Neuron (in vitro differentiated cells): ENCODE data around the gene PCNT.

Experiments
- H2AFZ ChIP-seq: one replicate; pipeline ENCODE4 v1.6.1; 2013; ENCODE audit warnings: low read depth, mild to moderate bottlenecking, inconsistent platforms, low read length, moderate library complexity
- H3K27me3 ChIP-seq: one replicate; pipeline ENCODE4 v1.6.1; 2013; ENCODE audit warnings: low read length; ENCODE audit not compliant: insufficient read depth
- H3K36me3 ChIP-seq: one replicate; pipeline ENCODE4 v1.6.1; 2013; ENCODE audit warnings: low read length; ENCODE audit not compliant: insufficient read depth
- H3K4me1 ChIP-seq: one replicate; pipeline ENCODE4 v1.6.1; 2013; ENCODE audit warnings: low read length; ENCODE audit not compliant: insufficient read depth
- H3K4me3 ChIP-seq: 2 replicates; pipeline ENCODE4 v1.5.1; 2013; ENCODE audit warnings: mild to moderate bottlenecking, low read length, moderate library complexity
- H3K9me3 ChIP-seq: one replicate; pipeline ENCODE4 v1.6.1; 2013; ENCODE audit warnings: low read length

The PCNT gene, protein sequence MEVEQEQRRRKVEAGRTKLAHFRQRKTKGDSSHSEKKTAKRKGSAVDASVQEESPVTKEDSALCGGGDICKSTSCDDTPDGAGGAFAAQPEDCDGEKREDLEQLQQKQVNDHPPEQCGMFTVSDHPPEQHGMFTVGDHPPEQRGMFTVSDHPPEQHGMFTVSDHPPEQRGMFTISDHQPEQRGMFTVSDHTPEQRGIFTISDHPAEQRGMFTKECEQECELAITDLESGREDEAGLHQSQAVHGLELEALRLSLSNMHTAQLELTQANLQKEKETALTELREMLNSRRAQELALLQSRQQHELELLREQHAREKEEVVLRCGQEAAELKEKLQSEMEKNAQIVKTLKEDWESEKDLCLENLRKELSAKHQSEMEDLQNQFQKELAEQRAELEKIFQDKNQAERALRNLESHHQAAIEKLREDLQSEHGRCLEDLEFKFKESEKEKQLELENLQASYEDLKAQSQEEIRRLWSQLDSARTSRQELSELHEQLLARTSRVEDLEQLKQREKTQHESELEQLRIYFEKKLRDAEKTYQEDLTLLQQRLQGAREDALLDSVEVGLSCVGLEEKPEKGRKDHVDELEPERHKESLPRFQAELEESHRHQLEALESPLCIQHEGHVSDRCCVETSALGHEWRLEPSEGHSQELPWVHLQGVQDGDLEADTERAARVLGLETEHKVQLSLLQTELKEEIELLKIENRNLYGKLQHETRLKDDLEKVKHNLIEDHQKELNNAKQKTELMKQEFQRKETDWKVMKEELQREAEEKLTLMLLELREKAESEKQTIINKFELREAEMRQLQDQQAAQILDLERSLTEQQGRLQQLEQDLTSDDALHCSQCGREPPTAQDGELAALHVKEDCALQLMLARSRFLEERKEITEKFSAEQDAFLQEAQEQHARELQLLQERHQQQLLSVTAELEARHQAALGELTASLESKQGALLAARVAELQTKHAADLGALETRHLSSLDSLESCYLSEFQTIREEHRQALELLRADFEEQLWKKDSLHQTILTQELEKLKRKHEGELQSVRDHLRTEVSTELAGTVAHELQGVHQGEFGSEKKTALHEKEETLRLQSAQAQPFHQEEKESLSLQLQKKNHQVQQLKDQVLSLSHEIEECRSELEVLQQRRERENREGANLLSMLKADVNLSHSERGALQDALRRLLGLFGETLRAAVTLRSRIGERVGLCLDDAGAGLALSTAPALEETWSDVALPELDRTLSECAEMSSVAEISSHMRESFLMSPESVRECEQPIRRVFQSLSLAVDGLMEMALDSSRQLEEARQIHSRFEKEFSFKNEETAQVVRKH (N-terminal part only)

DNA sequence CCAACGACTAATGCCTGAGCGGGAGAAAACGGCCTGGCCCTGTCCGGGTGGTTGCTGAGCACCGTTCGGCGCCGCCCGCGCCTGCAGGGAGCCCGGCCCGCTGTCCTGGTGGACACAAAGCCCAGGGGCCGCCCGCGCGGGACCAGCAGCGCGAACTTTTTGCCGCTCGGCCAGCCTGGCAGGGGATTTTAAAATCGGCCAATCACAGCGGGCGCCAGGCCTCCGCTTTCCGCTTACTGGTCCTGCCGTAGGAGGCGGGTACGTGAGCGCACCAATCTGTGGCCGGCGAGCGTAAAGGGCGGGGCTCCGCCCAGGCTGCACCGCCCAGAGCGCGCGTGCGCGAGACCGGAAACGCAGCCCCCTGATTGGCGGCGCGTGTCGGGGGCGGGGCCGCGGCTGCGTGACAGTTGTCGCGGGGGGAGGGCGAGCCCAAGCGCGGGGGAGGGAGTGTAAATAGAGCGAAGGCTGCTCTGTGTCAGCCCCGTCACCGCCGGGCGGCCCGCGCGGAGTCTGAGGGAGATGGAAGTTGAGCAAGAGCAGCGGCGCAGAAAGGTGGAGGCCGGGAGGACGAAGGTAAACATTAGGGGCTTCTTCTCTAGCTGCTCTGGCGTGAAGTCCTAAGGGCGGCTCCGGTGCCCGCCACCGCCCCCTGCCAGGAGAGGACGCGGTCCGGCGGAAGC, at the start of gene PCNT, which contains the start of gene C21orf58:
PCNT (plus strand) TSS at position 447 of the 680 bp plus-strand sequence; CDS start at position 520, 73 bp downstream.
C21orf58 (minus strand) TSS at position 161 of the 680 bp plus-strand sequence. CDS start 1,132 bp downstream, outside the sequence.
- Histone ChIP-seq H3K4me1 (peaks cover 29% of the 10 kb centered on the region), H3K27me3 (no peaks in the 10 kb centered on the region), H2AFZ (peak within 1 kb of the TSS; percentile 93), H3K36me3 (peaks cover 28% of the 10 kb centered on the region), H3K9me3 (no peaks in the 10 kb centered on the region), H3K4me3 (peak within 1 kb of the TSS; percentile 99)

DNA sequence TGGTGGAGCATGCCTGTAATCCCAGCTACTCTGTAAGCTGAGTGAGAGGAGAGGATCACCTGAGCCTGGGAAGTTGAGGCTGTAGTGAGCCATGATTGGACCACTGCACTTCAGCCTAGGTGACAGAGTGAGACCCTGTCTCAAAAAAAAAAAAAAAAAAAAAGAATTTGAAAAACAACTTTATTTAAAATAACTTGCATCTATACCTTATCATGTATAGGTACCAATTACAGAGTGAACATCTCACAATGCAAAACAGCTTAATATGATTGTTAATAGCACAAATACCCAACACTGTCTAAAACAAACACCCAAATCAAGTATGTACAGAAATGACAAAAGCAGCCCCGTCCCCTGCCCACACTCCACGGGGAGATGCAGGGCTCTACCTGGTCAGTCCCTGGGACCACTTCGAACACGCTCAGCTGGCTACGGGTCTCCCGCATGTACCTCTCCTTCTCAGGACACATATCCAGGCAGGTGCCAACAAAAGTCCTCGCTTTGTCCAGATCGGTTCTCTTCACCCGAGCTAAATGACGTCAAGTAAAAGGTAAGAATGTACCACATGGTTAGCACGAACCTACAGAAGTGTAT, 49.1 kb upstream of the PCNT start:
- Histone ChIP-seq H3K4me1 (no peaks in the 10 kb centered on the region), H3K36me3 (peaks cover 77% of the 10 kb centered on the region), H3K27me3 (no peaks in the 10 kb centered on the region), H2AFZ (no peak overlapping the region), H3K4me3 (no peak overlapping the region), H3K9me3 (no peaks in the 10 kb centered on the region)

DNA sequence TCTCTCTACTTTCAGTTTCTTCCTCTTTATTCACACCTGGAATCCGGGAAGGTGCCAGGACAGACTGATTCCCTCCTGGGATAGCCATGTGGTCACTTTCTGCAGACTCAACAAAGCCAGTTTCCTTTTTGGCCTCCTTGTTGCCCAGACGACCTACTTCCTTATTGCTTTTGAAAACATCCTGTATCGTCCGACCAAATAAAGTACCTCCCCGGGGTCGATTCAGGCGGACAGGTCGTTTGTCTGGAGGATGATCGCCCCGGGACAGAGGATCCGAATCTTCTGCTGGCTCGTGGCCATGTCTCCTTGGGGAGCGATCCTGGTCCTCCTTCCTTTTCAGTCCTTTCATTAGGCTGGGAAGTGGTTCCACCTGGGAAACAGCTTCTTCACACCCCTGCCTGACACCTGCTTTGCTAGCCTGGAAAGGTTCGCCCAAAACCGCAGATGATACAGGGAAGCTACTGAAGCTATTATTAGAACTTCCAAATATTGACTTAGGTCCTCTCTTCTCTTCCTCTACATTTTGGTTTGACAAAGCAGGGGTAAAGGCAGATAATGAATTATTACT, 39.8 kb upstream of the PCNT start:
- no peak overlapping the region for H3K4me3 ChIP-seq
- peaks cover 35% of the 10 kb centered on the region for H3K4me1 ChIP-seq
- peaks cover 8% of the 10 kb centered on the region for H3K9me3 ChIP-seq
- no peak overlapping the region for H2AFZ ChIP-seq
- H3K27me3 ChIP-seq = no peaks in the 10 kb centered on the region
- peaks cover 61% of the 10 kb centered on the region for H3K36me3 ChIP-seq

DNA sequence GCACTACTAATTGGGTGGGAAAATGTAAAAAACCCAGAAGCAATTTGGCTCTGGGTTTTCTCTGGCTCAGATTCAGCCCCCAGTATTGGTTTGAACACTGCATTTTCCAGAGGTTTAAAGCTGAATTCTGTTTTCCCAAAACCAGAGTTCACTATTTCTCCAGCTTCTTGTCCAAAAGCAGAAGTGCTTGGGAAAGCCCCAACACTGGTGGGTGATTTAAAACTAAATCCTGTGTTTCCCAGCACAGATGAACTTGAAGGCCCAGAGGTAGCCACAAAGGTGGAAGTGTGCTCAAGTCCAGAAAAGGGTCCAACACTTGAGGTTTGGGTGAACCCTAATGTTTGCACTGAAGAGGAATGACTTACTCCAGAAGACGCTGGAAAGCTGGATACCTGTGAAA, 39.2 kb upstream of the PCNT start:
- H2AFZ ChIP-seq = no peak overlapping the region
- H3K36me3 ChIP-seq = peaks cover 57% of the 10 kb centered on the region
- H3K4me1 ChIP-seq = peaks cover 35% of the 10 kb centered on the region
- peak overlapping the region; percentile 86 for H3K4me3 ChIP-seq
- H3K27me3 ChIP-seq = no peaks in the 10 kb centered on the region
- peaks cover 8% of the 10 kb centered on the region for H3K9me3 ChIP-seq

DNA sequence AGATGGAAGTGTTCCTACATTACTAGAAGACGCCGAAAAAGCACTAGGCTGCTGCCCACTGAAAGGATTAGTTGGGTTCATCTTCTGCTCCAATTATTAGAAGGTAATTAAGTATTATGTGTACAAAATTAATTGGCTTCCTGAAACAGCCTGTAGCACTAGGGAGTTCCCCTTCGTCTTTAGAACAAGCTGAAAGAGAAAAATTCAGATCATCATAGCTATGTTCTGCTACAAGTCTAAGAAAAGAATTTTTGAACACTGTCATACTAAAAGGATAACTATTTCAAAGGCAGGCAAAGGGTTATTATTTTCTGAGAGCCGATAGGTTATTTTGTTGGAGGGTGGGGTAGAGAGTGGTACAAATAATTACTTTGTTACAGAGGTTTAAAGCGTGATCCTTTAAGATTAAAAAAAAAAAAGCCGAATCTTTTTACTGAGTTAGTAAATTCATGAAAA, 38.7 kb upstream of the PCNT start, which contains the start of gene MCM3AP:
MCM3AP (minus strand) TSS at position 406 of the 456 bp plus-strand sequence; CDS start at position 81, 325 bp downstream.
- Histone ChIP-seq H3K4me1 (peaks cover 35% of the 10 kb centered on the region), H2AFZ (peak within 1 kb of the TSS; percentile 83), H3K4me3 (peak within 1 kb of the TSS; percentile 86), H3K9me3 (peaks cover 8% of the 10 kb centered on the region), H3K27me3 (no peaks in the 10 kb centered on the region), H3K36me3 (peaks cover 52% of the 10 kb centered on the region)

DNA sequence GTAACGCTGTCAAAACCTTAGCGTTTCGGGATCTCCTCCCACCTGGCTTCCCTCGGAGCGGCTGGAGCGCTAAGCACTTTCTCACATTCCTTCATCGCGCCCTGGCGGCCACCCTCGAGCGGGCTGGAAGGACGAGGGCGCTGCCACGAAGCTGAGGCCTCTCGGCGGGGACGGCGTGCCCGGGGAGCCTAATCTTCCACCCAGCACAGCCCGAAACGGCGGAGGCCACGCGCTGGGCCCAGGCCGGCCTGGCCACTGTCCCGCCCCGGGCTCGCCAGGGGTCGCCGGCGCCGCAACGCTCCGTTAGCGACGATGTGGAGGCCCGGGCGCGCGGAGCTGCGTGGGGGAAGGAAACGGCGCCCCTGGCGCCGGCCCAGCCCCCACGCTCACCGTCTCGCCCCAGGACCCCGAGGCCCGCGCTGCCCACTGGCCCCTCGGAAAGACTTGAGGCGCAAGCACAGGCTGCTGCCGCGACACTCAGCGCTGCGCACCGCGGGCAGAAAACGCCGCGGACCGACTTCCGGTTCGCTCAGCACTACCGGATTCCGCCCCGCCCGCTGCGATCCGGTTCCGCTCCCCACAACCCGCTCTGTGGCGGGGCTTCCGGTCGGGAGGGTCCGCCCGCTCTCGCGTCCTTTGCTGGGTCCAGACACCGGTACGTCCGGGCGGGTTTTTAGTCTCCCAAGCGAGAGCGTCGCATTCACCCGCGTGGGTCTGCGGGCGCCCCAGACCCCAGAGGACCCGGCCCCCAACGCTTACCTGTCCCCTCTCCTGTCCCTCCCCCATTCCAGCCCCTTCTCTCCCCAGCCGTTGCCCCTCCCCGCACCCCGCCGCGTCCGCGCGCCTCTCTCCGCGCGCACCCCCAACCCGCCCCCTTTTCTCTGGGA, 38.0 kb upstream of the PCNT start, which contains the start of gene YBEY:
YBEY (plus strand) TSS at position 582 of the 887 bp plus-strand sequence. CDS start 572 bp downstream, outside the sequence.
- H3K9me3 ChIP-seq = peaks cover 8% of the 10 kb centered on the region
- H3K4me1 ChIP-seq = peaks cover 35% of the 10 kb centered on the region
- H3K4me3 ChIP-seq = peak within 1 kb of the TSS; percentile 86
- H2AFZ ChIP-seq = peak within 1 kb of the TSS; percentile 83
- H3K36me3 ChIP-seq = peaks cover 46% of the 10 kb centered on the region
- H3K27me3 ChIP-seq = no peaks in the 10 kb centered on the region

DNA sequence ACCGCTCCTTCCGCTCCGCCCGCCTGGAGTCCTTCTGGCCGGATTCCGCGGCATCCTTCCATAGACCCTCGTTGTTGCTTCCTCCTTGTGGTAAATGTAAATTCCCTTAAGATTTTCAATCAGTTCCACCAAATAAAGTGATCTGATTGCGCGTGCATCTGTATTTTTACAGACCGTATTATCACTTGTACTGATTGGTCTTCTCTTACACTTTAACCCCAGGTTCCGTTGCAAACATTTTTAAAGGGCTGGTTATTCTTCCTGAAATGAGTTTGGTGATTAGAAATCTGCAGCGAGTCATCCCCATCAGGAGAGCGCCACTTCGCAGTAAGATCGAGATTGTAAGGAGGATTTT, 37.3 kb upstream of the PCNT start:
- Histone ChIP-seq H3K9me3 (peaks cover 11% of the 10 kb centered on the region), H2AFZ (peak overlapping the region; percentile 80), H3K4me3 (peak overlapping the region; percentile 86), H3K27me3 (no peaks in the 10 kb centered on the region), H3K4me1 (peaks cover 35% of the 10 kb centered on the region), H3K36me3 (peaks cover 46% of the 10 kb centered on the region)

DNA sequence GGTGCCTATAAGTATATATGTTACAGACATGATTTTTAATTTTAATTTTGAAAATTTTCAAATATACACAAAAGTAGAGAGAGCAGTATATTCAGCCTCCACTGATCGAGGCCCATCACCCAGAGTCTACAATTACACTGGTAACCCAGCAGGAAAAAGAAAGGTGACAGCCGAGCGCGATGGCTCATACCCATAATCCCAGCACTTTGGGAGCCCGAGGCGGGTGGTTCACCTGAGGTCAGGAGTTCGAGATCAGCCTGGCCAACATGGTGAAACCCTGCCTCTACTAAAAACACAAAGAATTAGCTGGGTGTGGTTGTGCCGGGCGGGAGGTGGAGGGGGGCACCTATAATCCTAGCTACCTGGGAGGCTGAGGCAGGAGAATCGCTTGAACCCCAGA, 36.4 kb upstream of the PCNT start:
- peaks cover 46% of the 10 kb centered on the region for H3K36me3 ChIP-seq
- H3K27me3 ChIP-seq = no peaks in the 10 kb centered on the region
- peak overlapping the region; percentile 86 for H3K4me3 ChIP-seq
- peaks cover 18% of the 10 kb centered on the region for H3K9me3 ChIP-seq
- no peak overlapping the region for H2AFZ ChIP-seq
- peaks cover 33% of the 10 kb centered on the region for H3K4me1 ChIP-seq

DNA sequence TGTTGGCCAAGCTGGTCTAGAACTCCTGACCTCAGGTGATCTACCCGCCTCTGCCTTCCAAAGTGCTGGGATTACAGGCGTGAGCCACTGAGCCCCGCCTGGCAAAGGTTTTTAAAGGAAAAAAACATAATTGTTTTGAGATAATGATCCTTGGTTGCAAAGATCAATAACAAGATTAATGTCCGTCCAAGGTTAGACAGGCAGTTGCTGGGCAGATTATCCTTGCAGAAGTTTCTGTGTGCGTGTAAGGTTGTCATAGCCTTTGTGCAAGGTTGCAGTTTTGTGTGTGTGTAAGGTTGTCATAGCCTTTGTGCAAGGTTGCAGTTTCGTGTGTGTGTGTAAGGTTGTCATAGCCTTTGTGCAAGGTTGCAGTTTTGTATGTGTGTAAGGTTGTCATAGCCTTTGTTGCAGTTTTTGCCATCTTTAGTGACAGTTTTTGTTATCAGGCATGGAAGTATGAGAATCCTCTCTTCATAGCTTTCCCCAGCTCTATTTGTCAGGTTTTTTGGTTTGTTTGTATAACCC, 34.2 kb upstream of the PCNT start:
- Histone ChIP-seq H3K4me3 (no peak overlapping the region), H3K9me3 (peaks cover 12% of the 10 kb centered on the region), H2AFZ (no peak overlapping the region), H3K27me3 (no peaks in the 10 kb centered on the region), H3K4me1 (peaks cover 20% of the 10 kb centered on the region), H3K36me3 (peaks cover 28% of the 10 kb centered on the region)

DNA sequence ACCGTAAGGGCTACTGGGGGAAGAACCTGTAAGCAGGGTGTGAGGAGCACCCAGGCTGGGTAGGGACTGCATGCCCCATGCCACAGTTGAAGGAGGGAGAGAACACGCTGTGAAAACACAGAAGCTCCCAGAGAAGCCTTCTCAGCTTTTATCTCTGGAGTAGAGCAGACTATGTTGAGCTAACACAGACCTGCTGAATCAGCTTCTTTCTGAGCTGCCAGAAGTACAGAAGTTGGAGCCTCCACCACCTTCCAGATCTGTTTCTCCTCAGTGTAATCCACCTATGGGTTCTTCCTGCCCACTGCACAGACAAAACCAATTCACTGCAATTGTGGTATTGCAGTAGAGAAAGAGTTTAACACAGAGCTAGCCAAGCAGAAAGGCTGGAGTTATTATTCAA, 32.4 kb upstream of the PCNT start:
- peaks cover 12% of the 10 kb centered on the region for H3K9me3 ChIP-seq
- no peak overlapping the region for H2AFZ ChIP-seq
- H3K27me3 ChIP-seq = no peaks in the 10 kb centered on the region
- peaks cover 25% of the 10 kb centered on the region for H3K36me3 ChIP-seq
- peaks cover 12% of the 10 kb centered on the region for H3K4me1 ChIP-seq
- H3K4me3 ChIP-seq = no peak overlapping the region
